Measurements from ENCODE around the gene CWC25. TPM values are rescaled to one million over a fixed set of nuclear protein-coding genes. Genes with fewer than 3 reads are reported as not detected.

CWC25 gene
- total and polyA plus RNA-seq, 9 of the 15 experiments (the other 6 are each of a cell fraction or from before 2014, with no cell fraction given): 16.5 to 27.4 (median 23.0) TPM

- no peak for TF ChIP-seq HOMEZ (CRISPR knock-in tag; IDR thresholded peaks at IDR 0.05)
- TF ChIP-seq FOXO4 (CRISPR knock-in tag; IDR thresholded peaks at IDR 0.05): no peak
- TF ChIP-seq ZFP36 (IDR thresholded peaks at IDR 0.05; ENCODE audit: low read depth, low read length, partially characterized antibody): no peak
- TF ChIP-seq THRB (CRISPR knock-in tag; conservative IDR thresholded peaks at IDR 0.05): peak; percentile 86; the same call in 1 of the 2 replicates
- no peak for TF ChIP-seq ARID2 (IDR thresholded peaks at IDR 0.05)
- peak; percentile 95 for TF ChIP-seq GABPA (tag; conservative IDR thresholded peaks at IDR 0.05; ENCODE audit: low read depth)
- TF ChIP-seq ZNF124 (CRISPR knock-in tag; IDR thresholded peaks at IDR 0.05): no peak
- TF ChIP-seq NR2C2 (CRISPR knock-in tag; IDR thresholded peaks at IDR 0.05): peak; percentile 71
- TF ChIP-seq NR2C2 (tag; IDR thresholded peaks at IDR 0.05): peak; percentile 93
- TF ChIP-seq SOX6 (IDR thresholded peaks at IDR 0.05): 0 out of 2 replicates have a peak, but pooled peaks have one; percentile 17
- TF ChIP-seq MTA3 (IDR thresholded peaks at IDR 0.05; ENCODE audit: borderline replicate concordance): peak; percentile 77
- TF ChIP-seq RNF2 (IDR thresholded peaks at IDR 0.05): 0 out of 2 replicates have a peak, but pooled peaks have one; percentile 32
- peak; percentile 90 for TF ChIP-seq USF1 (CRISPR knock-in tag; IDR thresholded peaks at IDR 0.05)
- TF ChIP-seq PML (IDR thresholded peaks at IDR 0.05; ENCODE audit: low read length): peak; percentile 51; the same call in 1 of the 2 replicates
- TF ChIP-seq MLLT1 (IDR thresholded peaks at IDR 0.05): peak in 1 of 2 experiments; percentile 72; a peak in 2 of 4 replicates
- TF ChIP-seq E2F4 (CRISPR knock-in tag; IDR thresholded peaks at IDR 0.05; ENCODE audit: low read depth): peak; percentile 92; the same call in 1 of the 2 replicates
- TF ChIP-seq FOSL1 (tag; conservative IDR thresholded peaks at IDR 0.05): peak; percentile 35; the same call in 1 of the 2 replicates
- TF ChIP-seq KLF6 (CRISPR knock-in tag; IDR thresholded peaks at IDR 0.05; ENCODE audit: borderline replicate concordance): 0 out of 2 replicates have a peak, but pooled peaks have one; percentile 20
- peak; percentile 75 for TF ChIP-seq RBFOX2 (IDR thresholded peaks at IDR 0.05; ENCODE audit: low read depth, low read length)
- peak; percentile 62 for TF ChIP-seq TBP (optimal IDR thresholded peaks at IDR 0.05; ENCODE audit: low read depth, low read length)
These were observed 72.6 kb downstream of the CWC25 start, which contains the start of gene PSMB3 (continued) for GRCh38 chr17:38752308-38753070.

Data from K562 (cell line).